Fibroblast of mammary gland (primary cell): ENCODE measurements around the gene TOP2B.

Experiments
- DNase-seq: peaks from one replicate; pipeline ENCODE4 v3.0.0-alpha.2; 2010; ENCODE audit warnings: low read depth
- H3K4me3 ChIP-seq: 2 replicates; pipeline ENCODE4 v1.5.1; 2011; ENCODE audit warnings: low read depth, mild to moderate bottlenecking, low read length, moderate library complexity; ENCODE audit not compliant: control insufficient read depth
- TF ChIP-seq, protein P1 (sequence below): conservative IDR thresholded peaks from 2 replicates; pipeline ENCODE4 v1.5.1; 2011; ENCODE audit warnings: low read depth, low read length, inconsistent platforms; ENCODE audit not compliant: control insufficient read depth, insufficient read depth

TOP2B gene

GRCh38 chr3:25581335-25581734, 83.4 kb downstream of the TOP2B start:
- no peak overlapping the region for H3K4me3 ChIP-seq
- DNase-seq: no peak
- TF ChIP-seq, protein P1, sequence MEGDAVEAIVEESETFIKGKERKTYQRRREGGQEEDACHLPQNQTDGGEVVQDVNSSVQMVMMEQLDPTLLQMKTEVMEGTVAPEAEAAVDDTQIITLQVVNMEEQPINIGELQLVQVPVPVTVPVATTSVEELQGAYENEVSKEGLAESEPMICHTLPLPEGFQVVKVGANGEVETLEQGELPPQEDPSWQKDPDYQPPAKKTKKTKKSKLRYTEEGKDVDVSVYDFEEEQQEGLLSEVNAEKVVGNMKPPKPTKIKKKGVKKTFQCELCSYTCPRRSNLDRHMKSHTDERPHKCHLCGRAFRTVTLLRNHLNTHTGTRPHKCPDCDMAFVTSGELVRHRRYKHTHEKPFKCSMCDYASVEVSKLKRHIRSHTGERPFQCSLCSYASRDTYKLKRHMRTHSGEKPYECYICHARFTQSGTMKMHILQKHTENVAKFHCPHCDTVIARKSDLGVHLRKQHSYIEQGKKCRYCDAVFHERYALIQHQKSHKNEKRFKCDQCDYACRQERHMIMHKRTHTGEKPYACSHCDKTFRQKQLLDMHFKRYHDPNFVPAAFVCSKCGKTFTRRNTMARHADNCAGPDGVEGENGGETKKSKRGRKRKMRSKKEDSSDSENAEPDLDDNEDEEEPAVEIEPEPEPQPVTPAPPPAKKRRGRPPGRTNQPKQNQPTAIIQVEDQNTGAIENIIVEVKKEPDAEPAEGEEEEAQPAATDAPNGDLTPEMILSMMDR: no peak

DNA sequence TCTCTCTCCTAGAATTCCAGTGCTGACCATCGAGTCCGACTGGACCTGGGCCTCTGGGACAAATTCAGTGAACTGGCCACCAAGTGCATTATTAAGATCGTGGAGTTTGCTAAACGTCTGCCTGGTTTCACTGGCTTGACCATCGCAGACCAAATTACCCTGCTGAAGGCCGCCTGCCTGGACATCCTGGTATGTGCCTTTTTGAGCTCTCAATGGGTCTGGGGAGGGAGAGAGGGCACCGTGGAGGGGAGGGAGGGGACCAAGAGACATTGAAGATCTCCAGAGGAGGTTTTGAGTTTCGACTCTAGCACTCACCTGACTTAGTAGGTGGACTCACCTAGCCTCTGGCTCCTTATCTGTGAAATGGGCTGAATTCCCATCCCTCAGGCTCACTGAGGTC, 84.2 kb downstream of the TOP2B start:
- H3K4me3 ChIP-seq: no peak overlapping the region
- TF ChIP-seq, protein P1: no peak
- DNase-seq: no peak

DNA sequence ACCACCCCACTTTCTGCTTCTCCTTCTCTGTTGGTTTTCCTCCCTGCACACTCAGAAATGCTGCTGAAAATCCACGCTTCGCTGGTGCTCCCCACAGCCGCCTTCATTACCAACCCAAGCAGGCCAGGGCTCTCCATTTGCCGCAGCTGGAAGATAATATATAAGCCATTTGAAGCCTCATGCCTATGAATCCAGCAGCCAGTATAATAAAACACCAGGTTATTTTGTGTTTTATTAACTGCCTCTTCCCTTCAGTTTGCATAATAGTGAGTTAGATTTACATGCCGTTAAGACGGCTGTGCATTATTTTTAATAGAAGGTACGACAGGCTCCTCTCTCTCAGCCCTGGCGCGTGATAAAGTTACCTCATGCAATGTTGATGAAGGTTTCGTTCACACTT, 86.6 kb downstream of the TOP2B start:
- DNase-seq: no peak
- no peak overlapping the region for H3K4me3 ChIP-seq
- TF ChIP-seq, protein P1: no peak

DNA sequence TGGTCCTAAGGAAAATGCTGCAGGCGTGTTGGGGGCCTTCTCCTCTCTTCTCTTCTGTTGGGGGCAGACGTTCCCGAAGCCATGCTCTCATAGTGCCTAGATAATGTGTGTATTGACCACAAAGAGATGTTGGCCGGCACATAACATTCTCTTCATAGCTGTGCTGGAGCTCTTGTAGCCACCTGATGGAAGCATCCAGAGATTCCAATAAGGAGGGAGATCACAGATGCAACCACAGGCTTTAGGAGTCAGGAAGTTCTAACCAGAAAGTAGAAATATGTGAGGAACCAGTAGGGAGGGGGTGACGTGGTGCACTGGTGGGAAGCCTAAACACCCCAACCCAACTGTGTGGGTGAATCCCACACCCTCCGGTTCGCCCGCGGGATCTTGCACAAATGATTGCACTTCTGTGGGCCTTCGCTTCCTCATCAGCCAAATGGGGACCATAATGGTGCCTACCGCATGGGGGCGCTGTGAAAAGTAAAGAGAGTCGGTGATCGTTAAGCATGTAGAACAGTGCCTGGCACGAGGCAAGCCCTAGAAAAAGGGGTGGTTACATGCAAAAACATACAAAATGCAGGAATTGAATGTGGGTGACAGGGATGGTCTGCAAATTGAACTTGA, 87.8 kb downstream of the TOP2B start:
- H3K4me3 ChIP-seq: no peak overlapping the region
- TF ChIP-seq, protein P1: no peak
- no peak for DNase-seq

GRCh38 chr3:25576146-25576545, 88.6 kb downstream of the TOP2B start:
- DNase-seq: no peak
- TF ChIP-seq, protein P1: no peak
- no peak overlapping the region for H3K4me3 ChIP-seq

- TF ChIP-seq, protein P1: no peak
- no peak overlapping the region for H3K4me3 ChIP-seq
- DNase-seq: no peak
These were observed 89.7 kb downstream of the TOP2B start for GRCh38 chr3:25575001-25575400.
